Measurements from ENCODE around the gene NR0B1. TPM values are rescaled to one million over a fixed set of nuclear protein-coding genes. Genes with fewer than 3 reads are reported as not detected.

NR0B1 gene, protein sequence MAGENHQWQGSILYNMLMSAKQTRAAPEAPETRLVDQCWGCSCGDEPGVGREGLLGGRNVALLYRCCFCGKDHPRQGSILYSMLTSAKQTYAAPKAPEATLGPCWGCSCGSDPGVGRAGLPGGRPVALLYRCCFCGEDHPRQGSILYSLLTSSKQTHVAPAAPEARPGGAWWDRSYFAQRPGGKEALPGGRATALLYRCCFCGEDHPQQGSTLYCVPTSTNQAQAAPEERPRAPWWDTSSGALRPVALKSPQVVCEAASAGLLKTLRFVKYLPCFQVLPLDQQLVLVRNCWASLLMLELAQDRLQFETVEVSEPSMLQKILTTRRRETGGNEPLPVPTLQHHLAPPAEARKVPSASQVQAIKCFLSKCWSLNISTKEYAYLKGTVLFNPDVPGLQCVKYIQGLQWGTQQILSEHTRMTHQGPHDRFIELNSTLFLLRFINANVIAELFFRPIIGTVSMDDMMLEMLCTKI
- total RNA-seq: not detected

DNA sequence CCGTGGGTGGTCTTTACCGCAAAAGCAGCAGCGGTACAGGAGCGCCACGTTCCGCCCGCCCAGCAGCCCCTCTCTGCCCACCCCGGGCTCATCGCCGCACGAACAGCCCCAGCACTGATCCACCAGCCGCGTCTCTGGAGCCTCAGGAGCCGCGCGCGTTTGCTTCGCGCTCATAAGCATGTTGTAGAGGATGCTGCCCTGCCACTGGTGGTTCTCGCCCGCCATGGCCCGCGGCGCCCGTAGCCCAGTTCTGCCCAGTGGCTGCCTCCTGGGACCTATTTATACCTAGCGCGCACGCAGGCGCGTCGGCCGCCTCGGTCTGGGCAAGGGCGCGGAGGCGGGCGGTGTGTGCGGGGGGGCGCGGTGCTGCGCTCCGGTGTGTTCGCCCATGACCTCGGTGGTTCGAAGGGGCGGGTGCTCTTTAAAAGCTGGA lies at the start of gene NR0B1:
Gene NR0B1 (minus strand): TSS at position 252 of the 433 bp plus-strand sequence. CDS start 27 bp downstream, at position 225.
- DNase-seq: no peak

GRCh38 chrX:30349946-30350345 lies 40.8 kb upstream of the NR0B1 start:
- no peak for DNase-seq

- DNase-seq: no peak
These were observed 34.0 kb upstream of the NR0B1 start for GRCh38 chrX:30343206-30343605.

- no peak for DNase-seq
These were observed 31.6 kb upstream of the NR0B1 start for GRCh38 chrX:30340753-30341152.

GRCh38 chrX:30327762-30328161 lies 18.6 kb upstream of the NR0B1 start:
- no peak for DNase-seq

- DNase-seq: no peak
These were observed 8.1 kb upstream of the NR0B1 start for GRCh38 chrX:30317308-30317707.

DNA sequence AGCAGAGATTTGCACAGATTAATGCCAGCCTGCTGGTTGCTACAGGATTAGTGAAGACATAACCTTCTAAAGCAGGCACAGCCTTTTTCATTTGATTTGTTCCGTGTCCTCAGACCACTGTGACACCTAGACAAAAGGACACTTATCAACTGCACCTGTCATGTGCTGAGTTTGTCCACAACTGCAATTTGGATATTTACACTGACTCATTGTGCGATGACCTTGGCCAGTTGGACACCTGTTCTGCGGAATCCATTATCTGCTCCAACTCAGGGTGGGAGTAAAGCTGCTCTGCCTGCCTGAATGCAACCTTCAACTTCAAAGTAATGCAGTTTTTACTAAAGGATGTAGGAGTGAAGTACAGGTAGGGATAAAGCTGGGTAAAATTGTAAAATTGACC lies 4.1 kb upstream of the NR0B1 start:
- DNase-seq: no peak

GRCh38 chrX:30312858-30313257 lies 3.7 kb upstream of the NR0B1 start:
- no peak for DNase-seq

- no peak for DNase-seq
These were observed 1.4 kb upstream of the NR0B1 start for GRCh38 chrX:30310429-30311206.

DNA sequence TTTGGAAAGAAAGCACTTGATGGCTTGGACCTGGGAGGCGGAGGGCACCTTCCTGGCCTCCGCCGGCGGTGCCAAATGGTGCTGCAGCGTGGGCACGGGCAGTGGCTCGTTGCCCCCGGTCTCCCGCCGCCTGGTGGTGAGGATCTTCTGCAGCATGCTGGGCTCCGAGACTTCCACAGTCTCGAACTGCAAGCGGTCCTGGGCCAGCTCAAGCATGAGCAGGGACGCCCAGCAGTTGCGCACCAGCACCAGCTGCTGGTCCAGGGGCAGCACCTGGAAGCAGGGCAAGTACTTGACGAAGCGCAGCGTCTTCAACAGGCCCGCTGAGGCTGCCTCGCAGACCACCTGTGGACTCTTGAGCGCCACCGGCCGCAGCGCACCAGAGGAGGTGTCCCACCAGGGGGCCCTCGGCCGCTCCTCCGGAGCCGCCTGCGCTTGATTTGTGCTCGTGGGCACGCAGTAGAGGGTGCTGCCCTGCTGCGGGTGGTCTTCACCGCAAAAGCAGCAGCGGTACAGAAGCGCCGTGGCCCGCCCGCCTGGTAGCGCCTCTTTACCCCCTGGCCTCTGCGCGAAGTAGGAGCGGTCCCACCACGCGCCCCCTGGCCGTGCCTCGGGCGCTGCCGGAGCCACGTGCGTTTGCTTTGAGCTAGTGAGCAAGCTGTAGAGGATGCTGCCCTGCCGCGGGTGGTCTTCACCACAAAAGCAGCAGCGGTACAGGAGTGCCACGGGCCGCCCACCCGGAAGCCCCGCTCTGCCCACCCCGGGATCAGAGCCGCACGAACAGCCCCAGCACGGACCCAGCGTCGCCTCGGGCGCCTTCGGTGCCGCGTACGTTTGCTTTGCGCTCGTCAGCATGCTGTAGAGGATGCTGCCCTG lies 689 bp downstream of the NR0B1 start:
- no peak for DNase-seq

DNA sequence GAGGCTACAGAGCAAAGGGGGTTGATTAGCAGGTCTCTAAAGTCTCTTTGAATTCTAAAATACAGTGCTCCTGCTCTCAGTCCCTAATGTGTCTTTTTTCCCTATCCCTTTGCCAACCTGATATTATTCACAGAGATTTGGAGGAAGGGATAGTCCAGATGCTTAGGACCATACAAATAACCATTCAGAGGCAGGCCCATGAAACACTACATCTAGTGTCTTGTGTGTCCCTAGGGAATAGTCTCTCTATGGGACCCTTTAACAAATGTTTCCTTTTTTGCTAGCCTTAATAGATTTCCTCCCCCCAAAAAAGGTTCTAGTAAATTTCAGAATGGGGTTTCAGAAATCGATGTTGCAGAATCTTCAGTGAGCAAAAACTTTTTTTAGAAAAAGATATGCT lies 1.7 kb downstream of the NR0B1 start:
- no peak for DNase-seq

DNA sequence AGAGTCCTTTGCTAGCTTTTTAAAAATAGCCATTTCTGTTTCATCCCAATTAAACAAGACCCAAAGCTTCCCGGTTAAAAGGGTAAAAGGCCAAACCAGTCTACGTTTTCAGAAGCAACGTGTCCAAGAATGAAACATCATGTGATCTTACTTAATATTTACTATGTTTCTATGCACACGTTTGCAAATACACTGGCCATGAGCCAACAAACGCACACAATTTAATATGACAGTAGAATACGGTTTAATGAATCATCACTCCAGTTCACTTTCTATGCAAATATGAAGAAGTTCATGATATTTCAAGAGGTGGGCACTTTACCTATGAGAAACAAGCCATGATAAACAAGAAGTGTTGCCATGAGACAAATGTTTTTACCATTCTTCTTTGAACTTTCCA lies 4.3 kb downstream of the NR0B1 start:
- no peak for DNase-seq

DNA sequence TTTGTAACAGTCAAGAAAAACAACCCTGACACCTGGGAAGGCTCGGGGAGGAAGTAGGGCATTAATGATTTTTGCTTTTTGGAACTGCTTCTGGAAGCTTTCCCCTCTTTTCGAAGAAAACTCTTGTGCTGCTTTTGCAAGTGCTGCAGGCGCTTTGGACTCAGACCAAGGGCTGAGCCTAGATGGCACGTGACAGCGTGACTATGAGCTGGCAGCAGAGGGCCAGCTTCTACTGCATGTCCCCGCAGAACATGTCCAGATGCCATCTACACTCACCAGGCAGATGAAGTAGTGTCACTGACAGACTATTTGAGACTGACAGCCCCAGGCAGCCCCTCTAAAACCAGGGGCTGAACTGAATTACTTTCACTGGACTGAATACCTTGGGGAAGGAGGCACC lies 6.2 kb downstream of the NR0B1 start:
- DNase-seq: no peak

- no peak for DNase-seq
These were observed 7.2 kb downstream of the NR0B1 start for GRCh38 chrX:30301963-30302362.

- no peak for DNase-seq
These were observed 8.0 kb downstream of the NR0B1 start for GRCh38 chrX:30301208-30301607.

DNA sequence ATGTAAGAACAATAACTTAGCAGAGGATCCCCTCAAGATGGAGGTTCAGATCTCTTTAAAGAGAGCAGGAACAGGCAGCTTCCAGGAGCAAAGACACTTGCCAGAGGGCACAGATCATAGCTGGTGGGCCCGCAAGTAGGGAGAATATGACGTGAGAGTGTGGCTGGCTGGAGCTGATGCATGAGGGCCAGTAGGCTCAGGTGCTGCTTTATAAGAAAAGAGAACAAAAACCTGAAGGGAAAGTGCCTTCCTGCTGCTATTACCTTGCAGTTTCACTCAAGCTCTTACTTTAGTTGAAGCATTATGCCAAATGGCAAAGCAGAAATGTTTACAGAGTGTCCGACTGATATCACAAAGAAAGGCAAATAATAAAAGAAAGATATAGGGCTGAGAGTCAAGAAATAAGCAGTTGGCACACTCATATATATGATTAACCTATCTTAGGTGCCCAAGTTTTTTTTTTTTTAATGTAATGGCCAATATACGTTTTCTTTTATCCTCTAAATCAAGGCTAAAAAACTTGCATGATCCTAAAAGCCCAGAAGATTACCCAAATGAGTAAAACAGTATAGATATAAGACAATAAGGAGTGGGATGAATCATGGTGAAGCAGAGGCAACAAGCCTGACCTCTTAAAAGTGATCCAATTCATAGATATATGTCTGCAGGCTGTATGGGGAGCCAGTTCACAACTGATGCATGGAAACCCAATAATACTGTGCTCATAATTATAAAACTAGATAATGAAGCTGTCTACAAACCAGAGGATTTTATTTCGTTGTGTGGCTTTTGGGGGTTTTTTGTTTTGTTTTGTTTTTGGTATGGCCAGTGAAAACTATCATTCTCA lies 12.6 kb downstream of the NR0B1 start:
- no peak for DNase-seq

DNA sequence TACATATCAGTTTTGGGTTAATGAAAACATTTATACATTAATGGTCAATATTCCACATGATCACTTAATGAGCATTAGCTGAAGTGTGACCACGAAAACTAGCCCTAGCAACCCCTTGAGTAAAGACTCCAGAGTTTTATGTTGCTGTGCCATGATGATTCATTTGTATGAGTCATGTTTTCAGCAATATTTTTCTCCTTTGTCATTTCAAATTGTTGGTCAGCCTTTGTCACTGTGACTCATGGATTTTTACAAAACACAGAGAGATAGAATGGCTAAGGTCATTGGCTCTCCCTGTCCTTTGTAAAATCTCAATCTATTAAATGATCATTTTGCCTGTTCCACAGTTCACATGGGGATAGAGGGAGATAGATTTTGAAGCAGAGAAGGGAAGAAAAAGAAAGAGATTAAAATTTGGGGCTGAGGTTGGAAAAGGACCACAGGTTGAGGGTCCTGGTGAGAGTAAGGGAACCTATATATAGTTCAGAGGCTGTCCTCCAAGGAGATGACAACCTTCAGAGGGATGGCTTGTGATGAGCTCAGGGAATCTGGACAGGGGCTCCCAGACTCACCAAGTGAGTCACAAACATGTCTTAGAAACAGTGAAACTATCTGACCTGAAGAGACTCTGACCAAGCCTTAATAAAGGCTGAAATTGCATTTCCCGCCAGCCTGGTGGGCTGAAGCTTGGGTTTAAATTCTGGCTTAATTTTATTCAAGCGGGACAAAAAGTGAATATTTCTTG lies 25.6 kb downstream of the NR0B1 start:
- no peak for DNase-seq

DNA sequence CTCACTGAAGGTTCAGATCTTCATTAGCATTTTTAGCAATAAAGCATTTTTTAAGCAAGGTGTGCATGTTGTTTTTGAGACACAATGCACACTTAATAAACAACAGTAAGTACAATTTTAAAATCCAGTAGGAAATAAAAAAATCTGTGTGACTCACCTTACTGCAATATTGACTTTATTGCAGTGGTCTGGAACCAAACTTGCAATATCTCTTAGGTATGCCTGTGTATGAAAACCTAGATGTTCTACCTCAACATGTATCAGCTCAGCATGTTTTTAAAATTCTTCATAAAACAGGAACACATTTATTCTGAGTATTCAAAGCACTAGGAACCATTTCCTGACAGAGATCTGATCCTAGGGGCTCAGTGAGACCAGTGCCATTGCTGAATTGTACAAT lies 26.7 kb downstream of the NR0B1 start:
- DNase-seq: no peak

- no peak for DNase-seq
These were observed 28.8 kb downstream of the NR0B1 start for GRCh38 chrX:30280428-30280827.

DNA sequence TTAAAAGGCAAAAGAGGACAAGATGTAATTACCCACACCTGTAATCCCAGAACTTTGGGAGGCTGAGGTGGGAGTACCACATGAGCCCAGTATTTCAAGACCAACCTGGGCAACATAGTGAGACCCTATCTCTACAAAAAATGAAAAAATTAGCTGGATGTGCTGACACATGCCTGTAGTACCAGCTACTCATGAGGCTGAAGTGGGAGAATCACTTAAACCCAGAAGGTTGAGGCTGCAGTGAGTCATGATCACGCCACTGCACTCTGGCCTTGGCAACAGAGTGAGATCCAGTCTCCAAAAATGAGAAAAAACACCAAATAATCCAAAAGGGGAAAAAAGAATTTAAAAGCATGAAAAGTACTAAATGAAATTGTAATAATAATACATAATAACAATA lies 30.8 kb downstream of the NR0B1 start:
- no peak for DNase-seq

GRCh38 chrX:30275498-30275897 lies 33.7 kb downstream of the NR0B1 start:
- no peak for DNase-seq

All from effector CD4-positive, alpha-beta T cell (primary cell).